H1 (cell line): ENCODE results near the gene CDCA3. TPM values are rescaled to one million over a fixed set of nuclear protein-coding genes. Genes with fewer than 3 reads are reported as not detected.

Experiments used
- CTCF ChIA-PET: fragments of 300-600 bp; sonication (Branson Sonifier 250); formaldehyde crosslinking; loops from one replicate; lab custom pipeline; 2021; ENCODE audit not compliant: partially characterized antibody; lab: Charles Lee
- POLR2A ChIA-PET: fragments of 300-600 bp; sonication (Branson Sonifier 250); formaldehyde crosslinking; loops from one replicate; lab custom pipeline; 2021; ENCODE audit warnings: inconsistent platforms; ENCODE audit not compliant: partially characterized antibody; lab: Charles Lee
- DNase-seq, 2 experiments: peaks; one replicate each; pipeline versions ENCODE4 v3.0.0 to v3.0.0-alpha.2; 2010 to 2022; ENCODE audit warnings: low spot score in 2 of 2, low read depth in 1 of 2, mixed read lengths in 1 of 2
- FAIRE-seq: peaks from 2 replicates; lab custom pipeline; 2011; peaks lifted over from hg19 to GRCh38; lab: Jason Lieb, UNC
- H2AFZ ChIP-seq: 2 replicates; pipeline ENCODE4 v1.8.1; 2012; ENCODE audit warnings: low read length, inconsistent platforms
- H2AK5ac ChIP-seq: 2 replicates; pipeline ENCODE4 v1.6.1; 2013; ENCODE audit warnings: low read depth, low read length
- H2BK120ac ChIP-seq: replicated peaks from 2 replicates; pipeline ENCODE3; 2013; ENCODE audit warnings: low read depth, low read length, inconsistent platforms
- H2BK12ac ChIP-seq: 2 replicates; pipeline ENCODE4 v1.6.1; 2013; ENCODE audit warnings: low read depth, low read length
- H2BK15ac ChIP-seq: 2 replicates; pipeline ENCODE4 v1.6.1; 2013; ENCODE audit warnings: low read length
- H2BK20ac ChIP-seq: 2 replicates; pipeline ENCODE4 v1.6.1; 2013; ENCODE audit warnings: low read length
- H2BK5ac ChIP-seq: 2 replicates; pipeline ENCODE4 v1.6.1; 2013; ENCODE audit warnings: low read depth, low read length
- H3K14ac ChIP-seq: 2 replicates; pipeline ENCODE4 v1.6.1; 2013; ENCODE audit warnings: inconsistent platforms; ENCODE audit not compliant: insufficient read length
- H3K18ac ChIP-seq: 2 replicates; pipeline ENCODE4 v1.6.1; 2013; ENCODE audit warnings: low read length; ENCODE audit errors: extremely low read depth
- H3K23ac ChIP-seq: 2 replicates; pipeline ENCODE4 v1.6.1; 2013; ENCODE audit warnings: inconsistent platforms; ENCODE audit not compliant: insufficient read length
- H3K23me2 ChIP-seq: 2 replicates; pipeline ENCODE4 v1.6.1; 2013; ENCODE audit warnings: low read depth, low read length
- H3K27ac ChIP-seq: 2 replicates; pipeline ENCODE4 v1.6.1; 2011; ENCODE audit warnings: low read depth, low read length, inconsistent platforms
- H3K27me3 ChIP-seq, 4 experiments: replicated peaks in 1 of 4; 1 replicate in 1 of 4; 2 replicates in 3 of 4; pipeline versions ENCODE4 v1.6.1 to v1.8.1; 2011 to 2013; ENCODE audit warnings: low read length in 3 of 4, mild to moderate bottlenecking in 3 of 4, inconsistent platforms in 2 of 4, mixed read lengths in 2 of 4, moderate library complexity in 1 of 4; ENCODE audit not compliant: control insufficient read depth in 3 of 4, insufficient read depth in 3 of 4; ENCODE audit errors: extremely low read depth in 1 of 4
- H3K36me3 ChIP-seq, 4 experiments: 2 replicates each; pipeline versions ENCODE4 v1.6.1 to v1.8.1; 2011 to 2013; ENCODE audit warnings: mild to moderate bottlenecking in 4 of 4, low read length in 3 of 4, moderate library complexity in 2 of 4, control low read depth in 1 of 4, inconsistent platforms in 1 of 4; ENCODE audit not compliant: insufficient read depth in 4 of 4, control insufficient read depth in 2 of 4
- H3K4ac ChIP-seq: replicated peaks from 2 replicates; pipeline ENCODE3; 2013; ENCODE audit warnings: low read length, low read depth, mixed read lengths, inconsistent platforms; ENCODE audit not compliant: insufficient read length
- H3K4me1 ChIP-seq, 4 experiments: replicated peaks in 1 of 4; 1 replicate in 1 of 4; 2 replicates in 3 of 4; pipeline versions ENCODE4 v1.6.1 to v1.8.1; 2011 to 2013; ENCODE audit warnings: low read length in 3 of 4, inconsistent platforms in 2 of 4, mixed read lengths in 1 of 4; ENCODE audit not compliant: insufficient read depth in 4 of 4, control insufficient read depth in 3 of 4
- H3K4me2 ChIP-seq, 2 experiments: 2 replicates each; pipeline versions ENCODE4 v1.6.1 to v1.8.1; 2011 to 2013; ENCODE audit warnings: low read depth in 2 of 2, low read length in 2 of 2, control low read depth in 1 of 2, inconsistent platforms in 1 of 2, mild to moderate bottlenecking in 1 of 2; ENCODE audit not compliant: insufficient read depth in 1 of 2
- H3K4me3 ChIP-seq, 4 experiments: fragments of 200-600, 300-600 bp in 1 of 4; sonication (generic), shearing (Covaris generic), sonication (Bioruptor Twin) in 1 of 4; 2 replicates each; pipeline versions ENCODE4 v1.5.1 to v1.8.1; 2011 to 2016; ENCODE audit warnings: low read length in 4 of 4, low read depth in 3 of 4, control low read depth in 2 of 4, inconsistent platforms in 2 of 4, mild to moderate bottlenecking in 2 of 4, mixed read lengths in 1 of 4, moderate library complexity in 1 of 4; ENCODE audit not compliant: insufficient read depth in 2 of 4; ENCODE audit errors: extremely low read depth in 1 of 4
- H3K56ac ChIP-seq: replicated peaks from 2 replicates; pipeline ENCODE3; 2013; ENCODE audit warnings: low read depth, mild to moderate bottlenecking, mixed read lengths, low read length, inconsistent platforms; ENCODE audit not compliant: insufficient read length
- H3K79me1 ChIP-seq: 2 replicates; pipeline ENCODE4 v1.6.1; 2013; ENCODE audit warnings: low read depth, low read length, control low read depth
- H3K79me2 ChIP-seq, 2 experiments: 2 replicates each; pipeline versions ENCODE4 v1.6.1 to v1.8.1; 2012 to 2013; ENCODE audit warnings: low read length in 2 of 2, mild to moderate bottlenecking in 2 of 2, inconsistent platforms in 1 of 2; ENCODE audit not compliant: insufficient read depth in 2 of 2, control insufficient read depth in 1 of 2
- H3K9ac ChIP-seq, 4 experiments: replicated peaks in 1 of 4; 1 replicate in 1 of 4; 2 replicates in 3 of 4; pipeline versions ENCODE4 v1.6.1 to v1.8.1; 2011 to 2013; ENCODE audit warnings: low read depth in 3 of 4, low read length in 3 of 4, control low read depth in 2 of 4, mild to moderate bottlenecking in 2 of 4, moderate library complexity in 2 of 4, inconsistent platforms in 1 of 4; ENCODE audit errors: extremely low read depth in 1 of 4
- H3K9me3 ChIP-seq, 2 experiments: 2 replicates each; pipeline versions ENCODE4 v1.6.1 to v1.8.1; 2012 to 2013; ENCODE audit warnings: mild to moderate bottlenecking in 2 of 2, moderate library complexity in 2 of 2, control low read depth in 1 of 2, inconsistent platforms in 1 of 2, low read depth in 1 of 2, low read length in 1 of 2, mixed read lengths in 1 of 2; ENCODE audit not compliant: insufficient read depth in 2 of 2
- H4K20me1 ChIP-seq, 2 experiments: replicated peaks in 1 of 2; 2 replicates each; pipeline versions ENCODE3 to v1.8.1; 2011 to 2013; ENCODE audit warnings: inconsistent platforms in 2 of 2, low read length in 2 of 2, mild to moderate bottlenecking in 1 of 2; ENCODE audit not compliant: insufficient read depth in 2 of 2, control insufficient read depth in 1 of 2
- H4K5ac ChIP-seq: 2 replicates; pipeline ENCODE4 v1.6.1; 2013; ENCODE audit warnings: low read length, low read depth, mixed read lengths, inconsistent platforms; ENCODE audit not compliant: insufficient read length
- H4K8ac ChIP-seq: 2 replicates; pipeline ENCODE4 v1.8.0; 2013; ENCODE audit warnings: mild to moderate bottlenecking, moderate library complexity, low read length, inconsistent platforms; ENCODE audit not compliant: insufficient read depth; ENCODE audit errors: extremely low read depth
- H4K91ac ChIP-seq: replicated peaks from 2 replicates; pipeline ENCODE3; 2013; ENCODE audit warnings: low read length, mixed read lengths, inconsistent platforms; ENCODE audit not compliant: insufficient read length
- CHD2 ChIP-seq: IDR thresholded peaks from 2 replicates; pipeline ENCODE4 v1.6.1; 2012; ENCODE audit warnings: low read length, improper control_type of control experiment
- FOSL1 ChIP-seq: IDR thresholded peaks from 2 replicates; pipeline ENCODE4 v1.6.1; 2011; ENCODE audit warnings: mild to moderate bottlenecking, low read depth, low read length, moderate library complexity; ENCODE audit not compliant: insufficient read depth
- KDM5A ChIP-seq: fragments of 200-600 bp; IDR thresholded peaks from 2 replicates; pipeline ENCODE4 v1.7.1; 2012; ENCODE audit warnings: mild to moderate bottlenecking, low read length, inconsistent platforms, mixed read lengths
- MAX ChIP-seq: IDR thresholded peaks from 2 replicates; pipeline ENCODE4 v1.6.1; 2012; ENCODE audit warnings: inconsistent platforms
- POLR2AphosphoS5 ChIP-seq: IDR thresholded peaks from 2 replicates; pipeline ENCODE4 v1.6.1; 2011; ENCODE audit warnings: low read depth, low read length
- POU5F1 ChIP-seq: IDR thresholded peaks from 2 replicates; pipeline ENCODE4 v1.6.1; 2011; ENCODE audit warnings: low read depth, mild to moderate bottlenecking, low read length, moderate library complexity
- RXRA ChIP-seq: IDR thresholded peaks from 2 replicates; pipeline ENCODE4 v1.6.1; 2011; ENCODE audit warnings: low read depth, mild to moderate bottlenecking, low read length, moderate library complexity; ENCODE audit not compliant: insufficient read depth
- SRF ChIP-seq: IDR thresholded peaks from 2 replicates; pipeline ENCODE4 v1.6.1; 2011; ENCODE audit warnings: mild to moderate bottlenecking, low read depth, low read length, moderate library complexity
- WGBS, 2 experiments: shearing (Covaris generic) in 1 of 2; methylation state at CpG; one replicate each; pipeline versions ENCODE4 v1.1.6 to v1.1.7; 2013 to 2015; ENCODE audit warnings: low lambda C conversion rate in 2 of 2, mixed read lengths in 2 of 2, inconsistent platforms in 1 of 2, low coverage in 1 of 2, missing lambda C conversion rate in 1 of 2; ENCODE audit not compliant: insufficient replicate concordance in 2 of 2, insufficient coverage in 1 of 2, insufficient read length in 1 of 2; ENCODE audit errors: extremely low coverage in 1 of 2, missing lambda C conversion rate in 1 of 2; 5-methylcytosine and 5-hydroxymethylcytosine counted together
- polyA plus RNA-seq, 7 experiments: library from polyadenylated mRNA; depleted of rRNA in 3 of 7; stranded (reverse) in 5 of 7; unstranded in 2 of 7; fragments of >200 nt in 5 of 7; fragments of 200-250 nt in 2 of 7; gene quantifications; 1 replicate in 5 of 7; 2 replicates in 1 of 7; 4 replicates in 1 of 7; pipeline versions ENCODE4 v1.2.1 to v1.2.3, GENCODE V29; 2011 to 2013; ENCODE audit warnings: missing spikeins in 2 of 7, mixed read lengths in 2 of 7
- total RNA-seq: library from RNA; stranded (reverse); fragmentation: NEBNext Ultra II Directional; extraction: Animal tissue kit (Norgen Biotek cat#: 25700); gene quantifications from 2 replicates; pipeline ENCODE4 v1.2.1, GENCODE V29; 2021
- TF ChIP-seq, protein P1 (sequence below): IDR thresholded peaks from 2 replicates; pipeline ENCODE4 v1.6.1; 2011; ENCODE audit warnings: low read length, improper control_type of control experiment

The CDCA3 gene
- total and polyA plus RNA-seq, 2 of the 8 experiments (the other 6 are each of a cell fraction or from before 2014, with no cell fraction given): 47.7 to 71.2 TPM

- no peak overlapping the region for H3K4me3 ChIP-seq
- no peak overlapping the region; the same call in 1 of the 2 replicates for H3K27ac ChIP-seq
- H4K91ac ChIP-seq: no peak overlapping the region
- DNase-seq: no peak
- no peak overlapping the region for H2BK120ac ChIP-seq
- H2BK15ac ChIP-seq: peak overlapping the region; percentile 98
- no peak overlapping the region; the same call in 1 of the 2 replicates for H3K18ac ChIP-seq
- no peaks in the 10 kb centered on the region for H3K36me3 ChIP-seq
- no peak overlapping the region for H3K56ac ChIP-seq
- peak overlapping the region; percentile 75; the same call in 1 of the 2 replicates for H2BK12ac ChIP-seq
- H3K9ac ChIP-seq: no peak overlapping the region
- no peaks in the 10 kb centered on the region for H3K79me2 ChIP-seq
- peaks cover 24% of the 10 kb centered on the region for H3K23me2 ChIP-seq
- no peaks in the 10 kb centered on the region; the same call in 1 of the 2 replicates for H3K79me1 ChIP-seq
- H3K9me3 ChIP-seq: no peaks in the 10 kb centered on the region
- peak overlapping the region in 1 of 2 experiments; percentile 94; a peak in 2 of 4 replicates for H3K4me2 ChIP-seq
- H2AFZ ChIP-seq: no peak overlapping the region
- 73% methylated on average over 7 of the region's 12 CpGs; no CpG with 5 or more reads in 1 of the 2 experiments for WGBS, 2 experiments
- ChIA-PET CTCF (interaction anchor here (1.1 to 23.7 kb wide), 12 partner anchors 12 to 202 kb away, joined by 3 to 532 read pairs (median 18); partner anchors contain the start of genes CD4, CDCA3, COPS7A and GNB3), POLR2A (interaction anchor here (0.6 to 27.1 kb wide), 16 partner anchors 13 to 219 kb away, joined by 3 to 388 read pairs (median 4); partner anchors contain the start of genes C12orf57, CDCA3, GNB3 and LAG3)
- H2BK5ac ChIP-seq: peak overlapping the region; percentile 13; the same call in 1 of the 2 replicates
- no peak for FAIRE-seq
- peak overlapping the region; percentile 61; the same call in 1 of the 2 replicates for H2BK20ac ChIP-seq
- peak overlapping the region; percentile 77 for H2AK5ac ChIP-seq
- peaks cover 0 to 12% (median 8%) of the 10 kb centered on the region in 4 experiments; a peak in 5 of 7 replicates for H3K27me3 ChIP-seq
- no peak overlapping the region for H3K23ac ChIP-seq
- H4K20me1 ChIP-seq: peaks cover 0 to 4% of the 10 kb centered on the region in 2 experiments
- H3K4me1 ChIP-seq: peaks cover 8 to 58% (median 33%) of the 10 kb centered on the region in 4 experiments
- no peak overlapping the region for H4K8ac ChIP-seq
- H4K5ac ChIP-seq: no peak overlapping the region
- H3K14ac ChIP-seq: no peak overlapping the region
- no peak overlapping the region for H3K4ac ChIP-seq
- TF ChIP-seq POU5F1: no peak
- no peak for TF ChIP-seq MAX
- no peak for TF ChIP-seq FOSL1
- no peak for TF ChIP-seq POLR2AphosphoS5
- TF ChIP-seq KDM5A: no peak
- TF ChIP-seq SRF: no peak
- TF ChIP-seq, protein P1, sequence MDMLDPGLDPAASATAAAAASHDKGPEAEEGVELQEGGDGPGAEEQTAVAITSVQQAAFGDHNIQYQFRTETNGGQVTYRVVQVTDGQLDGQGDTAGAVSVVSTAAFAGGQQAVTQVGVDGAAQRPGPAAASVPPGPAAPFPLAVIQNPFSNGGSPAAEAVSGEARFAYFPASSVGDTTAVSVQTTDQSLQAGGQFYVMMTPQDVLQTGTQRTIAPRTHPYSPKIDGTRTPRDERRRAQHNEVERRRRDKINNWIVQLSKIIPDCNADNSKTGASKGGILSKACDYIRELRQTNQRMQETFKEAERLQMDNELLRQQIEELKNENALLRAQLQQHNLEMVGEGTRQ: no peak
- TF ChIP-seq RXRA: no peak
- TF ChIP-seq CHD2: no peak
These were observed 27.7 kb downstream of the CDCA3 start for GRCh38 chr12:6823182-6824084.
